ENCODE measurements around the gene SPATA4. TPM values are rescaled to one million over a fixed set of nuclear protein-coding genes. Genes with fewer than 3 reads are reported as not detected.

The SPATA4 gene
- total and polyA plus RNA-seq, 2 of the 13 experiments (the other 11 are each of a cell fraction or from before 2014, with no cell fraction given): not detected

DNA sequence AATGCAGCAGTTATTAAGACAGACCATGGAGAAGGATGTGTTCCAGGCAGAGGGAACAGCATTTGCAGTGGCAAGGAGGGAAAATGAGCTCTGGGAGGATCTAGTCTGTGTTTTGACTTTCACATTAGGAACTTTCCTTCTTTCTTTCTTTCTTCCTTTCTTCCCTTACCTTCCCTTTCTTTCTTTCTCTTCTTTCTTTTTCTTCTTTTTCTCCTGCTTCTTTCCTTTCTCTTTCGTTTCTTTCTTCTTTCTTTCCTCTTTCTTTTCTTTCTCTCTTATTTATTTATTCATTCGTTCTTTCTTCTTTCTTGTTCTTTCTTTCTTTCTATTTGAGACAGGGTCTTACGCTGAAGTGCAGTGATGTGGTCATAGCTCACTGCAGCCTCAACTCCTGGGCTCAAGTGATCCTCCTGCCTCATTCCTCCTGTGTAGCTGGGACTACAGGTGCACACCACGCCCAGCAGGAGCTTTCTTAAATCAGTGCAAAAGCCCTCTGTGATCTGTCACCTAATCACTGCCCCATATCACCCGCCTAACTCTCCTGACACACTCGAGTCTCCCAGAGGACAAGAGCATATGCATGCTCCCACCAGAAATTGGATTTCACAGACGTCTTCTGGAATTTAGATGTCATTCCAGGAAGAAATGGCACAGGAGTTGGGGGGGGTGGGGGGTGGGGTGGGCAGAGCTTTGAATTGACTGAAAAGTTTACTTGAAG, 15.4 kb upstream of the SPATA4 start:
- H4K20me1 ChIP-seq (ENCODE audit: insufficient read depth, low read length): no peaks in the 10 kb centered on the region
- no peak overlapping the region for H2AFZ ChIP-seq (ENCODE audit: low read length)
- in situ Hi-C loops (cut with HindIII; ENCODE audit: extremely low pct_ligation_motif_present, low pct_unique_long_range_greater_than_20kb): no loop called here
- ChIA-PET POLR2A (no interaction called here), CTCF (ENCODE audit: low intra/inter-chr PET ratio, low total read pairs) (no interaction called here)
- H3K27me3 ChIP-seq (ENCODE audit: control insufficient read depth in 1 of 2, insufficient read depth in 2 of 2, low read length in 2 of 2): no peaks in the 10 kb centered on the region; a peak in 1 of 5 replicates
- FAIRE-seq (no peak), ATAC-seq (no peak), DNase-seq (ENCODE audit: low spot score) (no peak)
- intact Hi-C loops (cut with micrococcal nuclease; ENCODE audit: unreplicated experiment): no loop called here
- no peaks in the 10 kb centered on the region for H3K9me3 ChIP-seq (ENCODE audit: low read length)
- no peak overlapping the region for H3K4me2 ChIP-seq (ENCODE audit: low read depth, low read length)
- no peak overlapping the region for H3K9ac ChIP-seq (ENCODE audit: insufficient read depth, low read depth, low read length)
- TF ChIP-seq ARID2 (CRISPR knock-in tag; IDR thresholded peaks at IDR 0.05; ENCODE audit: borderline replicate concordance): no peak
- H3K4me1 ChIP-seq (ENCODE audit: insufficient read depth, low read length): no peaks in the 10 kb centered on the region
- H3K4me3 ChIP-seq (replicated peaks in 1 of 3; ENCODE audit: insufficient read depth in 1 of 3, low read depth in 2 of 3, low read length in 3 of 3): no peak overlapping the region
- WGBS (ENCODE audit: low lambda C conversion rate): 8% methylated on average over 7 of the region's 7 CpGs
- H3K36me3 ChIP-seq (replicated peaks in 1 of 2; ENCODE audit: control insufficient read depth in 1 of 2, insufficient read depth in 2 of 2, low read length in 2 of 2): no peaks in the 10 kb centered on the region
- H3K79me2 ChIP-seq (ENCODE audit: insufficient read depth, low read length): no peaks in the 10 kb centered on the region
- no peak overlapping the region for H3K27ac ChIP-seq (ENCODE audit: extremely low read length, insufficient read depth, low read length)
- BruUV-seq (replicated peaks): no TSS peak

DNA sequence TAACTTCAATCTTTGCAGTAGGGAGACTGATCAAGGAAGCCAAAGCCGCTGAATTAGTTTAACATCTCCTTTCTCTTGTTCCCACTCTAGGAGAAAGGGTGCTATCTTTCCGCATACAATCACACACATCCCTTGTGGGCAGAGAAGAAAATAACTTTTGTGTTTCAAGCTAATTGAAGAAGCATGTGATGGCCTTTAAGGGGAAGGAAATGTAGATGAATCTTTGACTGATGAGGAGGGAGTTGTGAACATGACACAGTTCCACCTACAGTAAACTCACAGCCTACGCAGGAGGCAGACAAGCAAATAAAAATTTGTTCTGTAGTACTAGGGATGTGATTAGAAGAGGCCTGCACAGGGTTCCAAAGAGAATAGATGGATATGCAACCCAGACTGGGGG, 14.7 kb upstream of the SPATA4 start:
- Histone ChIP-seq H3K36me3 (replicated peaks in 1 of 2; ENCODE audit: control insufficient read depth in 1 of 2, insufficient read depth in 2 of 2, low read length in 2 of 2) (no peaks in the 10 kb centered on the region), H3K9me3 (ENCODE audit: low read length) (no peaks in the 10 kb centered on the region), H3K79me2 (ENCODE audit: insufficient read depth, low read length) (no peaks in the 10 kb centered on the region), H3K4me2 (ENCODE audit: low read depth, low read length) (no peak overlapping the region), H2AFZ (ENCODE audit: low read length) (no peak overlapping the region), H3K27me3 (ENCODE audit: control insufficient read depth in 1 of 2, insufficient read depth in 2 of 2, low read length in 2 of 2) (no peaks in the 10 kb centered on the region; a peak in 1 of 5 replicates), H3K9ac (ENCODE audit: insufficient read depth, low read depth, low read length) (no peak overlapping the region), H3K4me3 (replicated peaks in 1 of 3; ENCODE audit: insufficient read depth in 1 of 3, low read depth in 2 of 3, low read length in 3 of 3) (no peak overlapping the region), H4K20me1 (ENCODE audit: insufficient read depth, low read length) (no peaks in the 10 kb centered on the region), H3K27ac (ENCODE audit: extremely low read length, insufficient read depth, low read length) (no peak overlapping the region), H3K4me1 (ENCODE audit: insufficient read depth, low read length) (no peaks in the 10 kb centered on the region)
- no TSS peak for BruUV-seq (replicated peaks)
- TF ChIP-seq, protein P1, sequence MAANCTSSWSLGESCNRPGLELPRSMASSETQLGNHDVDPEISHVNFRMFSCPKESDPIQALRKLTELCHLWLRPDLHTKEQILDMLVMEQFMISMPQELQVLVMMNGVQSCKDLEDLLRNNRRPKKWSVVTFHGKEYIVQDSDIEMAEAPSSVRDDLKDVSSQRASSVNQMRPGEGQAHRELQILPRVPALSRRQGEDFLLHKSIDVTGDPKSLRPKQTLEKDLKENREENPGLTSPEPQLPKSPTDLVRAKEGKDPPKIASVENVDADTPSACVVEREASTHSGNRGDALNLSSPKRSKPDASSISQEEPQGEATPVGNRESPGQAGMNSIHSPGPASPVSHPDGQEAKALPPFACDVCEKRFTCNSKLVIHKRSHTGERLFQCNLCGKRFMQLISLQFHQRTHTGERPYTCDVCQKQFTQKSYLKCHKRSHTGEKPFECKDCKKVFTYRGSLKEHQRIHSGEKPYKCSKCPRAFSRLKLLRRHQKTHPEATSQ (CRISPR knock-in tag; IDR thresholded peaks at IDR 0.05; ENCODE audit: borderline replicate concordance): no peak
- TF ChIP-seq ATF7 (IDR thresholded peaks at IDR 0.05) (no peak), ATF7 (CRISPR knock-in tag; IDR thresholded peaks at IDR 0.05) (no peak), ZNF569 (CRISPR knock-in tag; IDR thresholded peaks at IDR 0.05; ENCODE audit: borderline replicate concordance) (no peak), FOSL2 (CRISPR knock-in tag; IDR thresholded peaks at IDR 0.05) (no peak)
- TF ChIP-seq, protein P2, sequence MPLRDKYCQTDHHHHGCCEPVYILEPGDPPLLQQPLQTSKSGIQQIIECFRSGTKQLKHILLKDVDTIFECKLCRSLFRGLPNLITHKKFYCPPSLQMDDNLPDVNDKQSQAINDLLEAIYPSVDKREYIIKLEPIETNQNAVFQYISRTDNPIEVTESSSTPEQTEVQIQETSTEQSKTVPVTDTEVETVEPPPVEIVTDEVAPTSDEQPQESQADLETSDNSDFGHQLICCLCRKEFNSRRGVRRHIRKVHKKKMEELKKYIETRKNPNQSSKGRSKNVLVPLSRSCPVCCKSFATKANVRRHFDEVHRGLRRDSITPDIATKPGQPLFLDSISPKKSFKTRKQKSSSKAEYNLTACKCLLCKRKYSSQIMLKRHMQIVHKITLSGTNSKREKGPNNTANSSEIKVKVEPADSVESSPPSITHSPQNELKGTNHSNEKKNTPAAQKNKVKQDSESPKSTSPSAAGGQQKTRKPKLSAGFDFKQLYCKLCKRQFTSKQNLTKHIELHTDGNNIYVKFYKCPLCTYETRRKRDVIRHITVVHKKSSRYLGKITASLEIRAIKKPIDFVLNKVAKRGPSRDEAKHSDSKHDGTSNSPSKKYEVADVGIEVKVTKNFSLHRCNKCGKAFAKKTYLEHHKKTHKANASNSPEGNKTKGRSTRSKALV (CRISPR knock-in tag; IDR thresholded peaks at IDR 0.05): no peak
- intact Hi-C loops (cut with micrococcal nuclease; ENCODE audit: unreplicated experiment) (no loop called here), in situ Hi-C loops (cut with HindIII; ENCODE audit: extremely low pct_ligation_motif_present, low pct_unique_long_range_greater_than_20kb) (no loop called here)
- ChIA-PET CTCF (ENCODE audit: low intra/inter-chr PET ratio, low total read pairs) (no interaction called here), POLR2A (no interaction called here)
- DNase-seq (ENCODE audit: low spot score): no peak
- ATAC-seq: no peak
- no peak for FAIRE-seq
- WGBS (ENCODE audit: low lambda C conversion rate): 6% methylated on average over 3 of the region's 3 CpGs
